DND-41 (cell line): ENCODE results near the gene CASP7.

Experiments
- ATAC-seq: fragments of 200-7000 bp; cut with Tn5 transposase; 3 replicates; pipeline ENCODE4 v1.9.1; 2021; ENCODE audit warnings: low read depth; ENCODE audit not compliant: insufficient read depth
- DNase-seq: peaks from one replicate; pipeline ENCODE4 v3.0.0-alpha.2; 2020
- H2AFZ ChIP-seq: 2 replicates; pipeline ENCODE4 v1.6.0; 2012; ENCODE audit warnings: low read depth, low read length
- H3K27ac ChIP-seq: 2 replicates; pipeline ENCODE4 v1.5.1; 2012; ENCODE audit warnings: low read length, inconsistent platforms
- H3K27me3 ChIP-seq: fragments of 200-600 bp; sonication (generic); 2 replicates; pipeline ENCODE4 v1.6.0; 2012; ENCODE audit warnings: low read length, mild to moderate bottlenecking, inconsistent platforms; ENCODE audit not compliant: insufficient read depth, poor library complexity
- H3K36me3 ChIP-seq: 2 replicates; pipeline ENCODE4 v1.5.1; 2012; ENCODE audit warnings: low read length, inconsistent platforms; ENCODE audit not compliant: insufficient read depth
- H3K4me1 ChIP-seq: 2 replicates; pipeline ENCODE4 v1.5.1; 2012; ENCODE audit warnings: mild to moderate bottlenecking, low read length; ENCODE audit not compliant: insufficient read depth
- H3K4me2 ChIP-seq: 2 replicates; pipeline ENCODE4 v1.6.0; 2012; ENCODE audit warnings: mild to moderate bottlenecking, moderate library complexity, low read length, inconsistent platforms; ENCODE audit not compliant: insufficient read depth
- H3K4me3 ChIP-seq, 2 experiments: fragments of 200-600 bp in 1 of 2; shearing (Covaris generic) in 1 of 2; 2 replicates each; pipeline ENCODE4 v1.5.1; 2012 to 2016; ENCODE audit warnings: inconsistent platforms in 2 of 2, low read length in 2 of 2, mild to moderate bottlenecking in 2 of 2, low read depth in 1 of 2, moderate library complexity in 1 of 2
- H3K79me2 ChIP-seq: 2 replicates; pipeline ENCODE4 v1.6.0; 2012; ENCODE audit warnings: low read length, inconsistent platforms; ENCODE audit not compliant: insufficient read depth
- H3K9ac ChIP-seq: 2 replicates; pipeline ENCODE4 v1.6.0; 2012; ENCODE audit warnings: low read depth, mild to moderate bottlenecking, inconsistent platforms, low read length, moderate library complexity
- H3K9me3 ChIP-seq: 2 replicates; pipeline ENCODE4 v1.5.1; 2012; ENCODE audit warnings: low read length, moderate library complexity, mild to moderate bottlenecking, inconsistent platforms; ENCODE audit not compliant: insufficient read depth, severe bottlenecking
- H4K20me1 ChIP-seq: 2 replicates; pipeline ENCODE4 v1.6.0; 2012; ENCODE audit warnings: low read length; ENCODE audit not compliant: insufficient read depth
- EZH2 ChIP-seq: IDR thresholded peaks from 3 replicates; pipeline ENCODE4 v1.6.1; 2012; ENCODE audit warnings: borderline replicate concordance, low read depth, mild to moderate bottlenecking, moderate library complexity, low read length, inconsistent platforms; ENCODE audit not compliant: severe bottlenecking
- TF ChIP-seq, protein P1 (sequence below): IDR thresholded peaks from 2 replicates; pipeline ENCODE4 v1.5.1; 2012; ENCODE audit warnings: borderline replicate concordance, low read length, moderate library complexity, mild to moderate bottlenecking; ENCODE audit not compliant: poor library complexity, severe bottlenecking; ENCODE audit errors: extremely low read depth

The CASP7 gene

DNA sequence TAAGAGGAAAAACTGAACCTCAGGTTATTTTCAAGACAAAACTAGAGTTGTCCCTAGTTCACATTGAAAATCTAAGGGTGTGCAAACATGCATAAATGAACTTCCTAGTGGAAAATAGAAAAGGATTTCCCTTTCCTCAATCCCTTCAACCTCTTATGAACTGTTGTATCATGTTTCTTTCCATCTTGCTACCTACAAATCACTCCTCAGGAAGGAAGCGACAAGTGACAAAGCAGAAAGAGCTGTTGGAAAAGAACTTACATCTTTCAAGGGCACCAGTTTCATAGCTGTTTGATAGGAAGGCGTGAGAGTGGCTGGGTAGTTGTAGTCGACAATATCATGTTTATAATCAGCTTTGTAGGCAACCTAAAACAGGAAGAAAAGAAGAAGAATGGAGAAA is 39.7 kb upstream of the CASP7 start:
- Histone ChIP-seq H3K27ac (no peak overlapping the region), H3K36me3 (no peaks in the 10 kb centered on the region), H3K4me2 (no peak overlapping the region), H4K20me1 (no peaks in the 10 kb centered on the region), H3K4me3 (no peak overlapping the region), H3K4me1 (no peaks in the 10 kb centered on the region), H2AFZ (no peak overlapping the region), H3K9me3 (no peaks in the 10 kb centered on the region), H3K27me3 (peaks cover 21% of the 10 kb centered on the region), H3K9ac (no peak overlapping the region), H3K79me2 (no peaks in the 10 kb centered on the region)
- ATAC-seq (no peak), DNase-seq (no peak)
- TF ChIP-seq EZH2 = no peak
- TF ChIP-seq, protein P1, sequence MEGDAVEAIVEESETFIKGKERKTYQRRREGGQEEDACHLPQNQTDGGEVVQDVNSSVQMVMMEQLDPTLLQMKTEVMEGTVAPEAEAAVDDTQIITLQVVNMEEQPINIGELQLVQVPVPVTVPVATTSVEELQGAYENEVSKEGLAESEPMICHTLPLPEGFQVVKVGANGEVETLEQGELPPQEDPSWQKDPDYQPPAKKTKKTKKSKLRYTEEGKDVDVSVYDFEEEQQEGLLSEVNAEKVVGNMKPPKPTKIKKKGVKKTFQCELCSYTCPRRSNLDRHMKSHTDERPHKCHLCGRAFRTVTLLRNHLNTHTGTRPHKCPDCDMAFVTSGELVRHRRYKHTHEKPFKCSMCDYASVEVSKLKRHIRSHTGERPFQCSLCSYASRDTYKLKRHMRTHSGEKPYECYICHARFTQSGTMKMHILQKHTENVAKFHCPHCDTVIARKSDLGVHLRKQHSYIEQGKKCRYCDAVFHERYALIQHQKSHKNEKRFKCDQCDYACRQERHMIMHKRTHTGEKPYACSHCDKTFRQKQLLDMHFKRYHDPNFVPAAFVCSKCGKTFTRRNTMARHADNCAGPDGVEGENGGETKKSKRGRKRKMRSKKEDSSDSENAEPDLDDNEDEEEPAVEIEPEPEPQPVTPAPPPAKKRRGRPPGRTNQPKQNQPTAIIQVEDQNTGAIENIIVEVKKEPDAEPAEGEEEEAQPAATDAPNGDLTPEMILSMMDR = no peak

DNA sequence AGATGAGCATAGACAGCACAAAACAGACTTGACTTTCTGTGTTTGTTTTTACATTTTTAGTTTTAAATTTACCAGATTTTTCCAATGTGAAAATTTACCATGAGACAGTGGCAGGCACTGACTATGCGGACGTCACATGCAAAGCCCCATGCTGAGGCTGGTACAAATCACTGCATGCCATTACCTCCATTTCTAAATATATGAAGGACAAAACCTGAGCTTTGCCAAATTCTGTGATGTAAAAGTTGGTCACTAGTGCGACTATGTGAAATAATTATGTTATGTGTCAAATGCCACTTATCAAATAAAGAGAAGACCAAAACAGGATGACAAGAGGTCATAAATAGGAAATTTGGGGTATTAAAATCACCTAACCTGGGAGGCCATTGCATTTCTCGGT is 38.0 kb upstream of the CASP7 start:
- Histone ChIP-seq H3K36me3 (no peaks in the 10 kb centered on the region), H3K27ac (no peak overlapping the region), H3K27me3 (peaks cover 23% of the 10 kb centered on the region), H3K79me2 (no peaks in the 10 kb centered on the region), H3K9ac (no peak overlapping the region), H2AFZ (no peak overlapping the region), H3K4me3 (no peak overlapping the region), H3K4me1 (no peaks in the 10 kb centered on the region), H3K4me2 (no peak overlapping the region), H4K20me1 (no peaks in the 10 kb centered on the region), H3K9me3 (no peaks in the 10 kb centered on the region)
- DNase-seq = no peak
- no peak for ATAC-seq
- TF ChIP-seq EZH2 = no peak
- TF ChIP-seq, protein P1 = no peak

- H3K9me3 ChIP-seq = no peaks in the 10 kb centered on the region
- H3K79me2 ChIP-seq = no peaks in the 10 kb centered on the region
- no peak overlapping the region for H2AFZ ChIP-seq
- no peak overlapping the region for H3K4me3 ChIP-seq
- H3K36me3 ChIP-seq = no peaks in the 10 kb centered on the region
- ATAC-seq (no peak), DNase-seq (no peak)
- H3K27me3 ChIP-seq = peaks cover 23% of the 10 kb centered on the region
- no peaks in the 10 kb centered on the region for H3K4me1 ChIP-seq
- no peaks in the 10 kb centered on the region for H4K20me1 ChIP-seq
- H3K9ac ChIP-seq = no peak overlapping the region
- TF ChIP-seq, protein P1 = no peak
- TF ChIP-seq EZH2 = no peak
- H3K27ac ChIP-seq = no peak overlapping the region
- no peak overlapping the region for H3K4me2 ChIP-seq
Measured at GRCh38 chr10:113643183-113643582, 36.5 kb upstream of the CASP7 start.
